ENCODE measurements around the gene TMEM59L. TPM values are rescaled to one million over a fixed set of nuclear protein-coding genes. Genes with fewer than 3 reads are reported as not detected.

Gene TMEM59L
- total and polyA plus RNA-seq, 2 of the 13 experiments (the other 11 are each of a cell fraction or from before 2014, with no cell fraction given) = 0.97 to 5.5 TPM

GRCh38 chr19:18612051-18612771 lies 459 bp upstream of the TMEM59L start (continued):
- TF ChIP-seq ZNF687 (CRISPR knock-in tag; IDR thresholded peaks at IDR 0.05) = peak; percentile 52; the same call in 1 of the 2 replicates
- TF ChIP-seq POGK (CRISPR knock-in tag; conservative IDR thresholded peaks at IDR 0.05) = 0 out of 2 replicates have a peak, but pooled peaks have one; percentile 32
- TF ChIP-seq ARNT2 (CRISPR knock-in tag; IDR thresholded peaks at IDR 0.05; ENCODE audit: low read depth) = 0 out of 2 replicates have a peak, but pooled peaks have one; percentile 32

- no peaks in the 10 kb centered on the region for H3K79me2 ChIP-seq (ENCODE audit: insufficient read depth, low read length)
- H3K36me3 ChIP-seq (replicated peaks in 1 of 2; ENCODE audit: control insufficient read depth in 1 of 2, insufficient read depth in 2 of 2, low read length in 2 of 2) = no peaks in the 10 kb centered on the region
- intact Hi-C loops (cut with micrococcal nuclease; ENCODE audit: unreplicated experiment) (no loop called here), in situ Hi-C loops (cut with HindIII; ENCODE audit: extremely low pct_ligation_motif_present, low pct_unique_long_range_greater_than_20kb) (no loop called here)
- no peak overlapping the region for H2AFZ ChIP-seq (ENCODE audit: low read length)
- peak overlapping the region; percentile 100; the same call in 1 of the 2 replicates for H3K4me2 ChIP-seq (ENCODE audit: low read depth, low read length)
- H4K20me1 ChIP-seq (ENCODE audit: insufficient read depth, low read length) = no peaks in the 10 kb centered on the region
- no peak overlapping the region for H3K27ac ChIP-seq (ENCODE audit: extremely low read length, insufficient read depth, low read length)
- ChIA-PET POLR2A (no interaction called here), CTCF (ENCODE audit: low intra/inter-chr PET ratio, low total read pairs) (no interaction called here)
- TF ChIP-seq ZNF326 (CRISPR knock-in tag; IDR thresholded peaks at IDR 0.05; ENCODE audit: borderline replicate concordance) (no peak), ZBTB38 (CRISPR knock-in tag; IDR thresholded peaks at IDR 0.05) (peak; percentile 62; the same call in 1 of the 2 replicates)
- H3K9me3 ChIP-seq (ENCODE audit: low read length) = no peaks in the 10 kb centered on the region
- 0 out of 2 replicates have a peak overlapping the region, but pooled peaks have one; percentile 14 for H3K9ac ChIP-seq (ENCODE audit: insufficient read depth, low read depth, low read length)
- DNase-seq (ENCODE audit: low spot score) = no peak
- FAIRE-seq = no peak
- ATAC-seq = no peak
- 62% methylated on average over 18 of the region's 23 CpGs for WGBS (ENCODE audit: low lambda C conversion rate)
- H3K27me3 ChIP-seq (ENCODE audit: control insufficient read depth in 1 of 2, insufficient read depth in 2 of 2, low read length in 2 of 2) = peaks cover 0 to 7% of the 10 kb centered on the region in 2 experiments; a peak in 2 of 5 replicates
- H3K4me1 ChIP-seq (ENCODE audit: insufficient read depth, low read length) = peaks cover 43% of the 10 kb centered on the region
- peak overlapping the region in 2 of 3 experiments; percentile 48 to 75; a peak in 3 of 6 replicates for H3K4me3 ChIP-seq (replicated peaks in 1 of 3; ENCODE audit: insufficient read depth in 1 of 3, low read depth in 2 of 3, low read length in 3 of 3)
- no TSS peak for BruUV-seq (replicated peaks)
Observed at GRCh38 chr19:18613589-18614234, 1.0 kb downstream of the TMEM59L start.
